GM19463 (cell line): ENCODE data around the gene HPRT1.

Source experiments
- ATAC-seq: cut with Tn5 transposase; IDR thresholded peaks from one replicate; pipeline ENCODE4 v1.9.1; 2021; ENCODE audit warnings: mild to moderate bottlenecking, moderate library complexity; ENCODE audit not compliant: unreplicated experiment

HPRT1 gene

DNA sequence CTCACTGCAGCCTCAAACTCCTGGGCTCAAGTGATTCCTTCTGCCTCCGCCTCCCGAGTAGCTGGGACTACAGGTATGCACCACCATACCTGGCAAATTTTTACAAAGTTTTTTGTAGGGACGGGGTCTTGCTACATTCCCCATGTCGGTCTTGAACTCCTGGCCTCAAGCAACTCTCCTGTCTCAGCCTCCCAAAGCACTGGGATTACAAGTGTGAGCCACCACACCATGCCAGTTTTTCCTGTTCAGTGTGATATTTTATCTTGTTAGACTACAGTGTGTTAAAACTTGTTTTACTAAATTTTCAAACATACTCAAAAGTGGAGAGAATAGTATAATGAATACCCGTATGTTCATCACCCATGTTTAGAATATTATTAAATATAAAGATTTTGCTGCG is 12.1 kb downstream of the HPRT1 start:
- ATAC-seq: no peak

DNA sequence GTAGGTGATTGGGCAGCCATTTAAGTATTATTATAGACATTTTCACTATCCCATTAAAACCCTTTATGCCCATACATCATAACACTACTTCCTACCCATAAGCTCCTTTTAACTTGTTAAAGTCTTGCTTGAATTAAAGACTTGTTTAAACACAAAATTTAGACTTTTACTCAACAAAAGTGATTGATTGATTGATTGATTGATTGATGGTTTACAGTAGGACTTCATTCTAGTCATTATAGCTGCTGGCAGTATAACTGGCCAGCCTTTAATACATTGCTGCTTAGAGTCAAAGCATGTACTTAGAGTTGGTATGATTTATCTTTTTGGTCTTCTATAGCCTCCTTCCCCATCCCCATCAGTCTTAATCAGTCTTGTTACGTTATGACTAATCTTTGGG is 16.3 kb downstream of the HPRT1 start:
- ATAC-seq: no peak

DNA sequence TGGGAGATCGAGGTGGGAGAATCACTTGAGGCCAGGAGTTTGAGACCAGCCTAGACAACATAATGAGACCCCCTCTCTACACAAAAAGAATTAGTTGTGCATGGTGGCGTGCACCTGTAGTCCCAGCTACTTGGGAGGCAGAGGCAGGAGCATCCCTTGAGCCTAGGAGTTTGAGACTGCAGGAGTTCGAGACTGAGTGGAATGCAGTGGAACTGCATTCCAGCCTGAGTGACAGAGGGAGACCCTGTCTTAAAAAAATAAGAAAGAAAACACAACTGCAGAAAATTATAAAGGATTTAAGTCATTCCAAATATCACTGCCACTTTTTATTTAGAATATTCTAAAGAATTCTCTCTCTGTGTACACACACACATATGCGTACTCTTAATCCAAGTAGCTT is 18.4 kb downstream of the HPRT1 start:
- no peak for ATAC-seq

DNA sequence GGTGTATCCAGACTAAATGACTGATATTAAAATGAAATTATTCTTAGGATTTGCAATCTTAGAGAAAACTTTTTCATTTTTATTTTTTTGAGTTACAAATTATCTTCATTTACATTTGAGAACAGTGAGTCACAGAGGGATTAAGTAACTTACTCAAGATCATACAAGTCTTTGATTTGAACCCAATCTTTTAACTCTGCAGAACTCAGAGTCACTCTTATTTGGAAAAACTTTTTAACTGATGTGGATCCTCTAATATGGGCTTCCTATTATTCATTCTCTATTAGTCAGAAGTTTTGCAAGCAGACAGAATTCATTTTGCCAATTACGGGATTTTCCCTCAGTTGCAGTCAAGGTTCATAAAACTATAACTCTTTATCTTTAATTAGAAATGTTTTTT is 20.1 kb downstream of the HPRT1 start:
- ATAC-seq: no peak

DNA sequence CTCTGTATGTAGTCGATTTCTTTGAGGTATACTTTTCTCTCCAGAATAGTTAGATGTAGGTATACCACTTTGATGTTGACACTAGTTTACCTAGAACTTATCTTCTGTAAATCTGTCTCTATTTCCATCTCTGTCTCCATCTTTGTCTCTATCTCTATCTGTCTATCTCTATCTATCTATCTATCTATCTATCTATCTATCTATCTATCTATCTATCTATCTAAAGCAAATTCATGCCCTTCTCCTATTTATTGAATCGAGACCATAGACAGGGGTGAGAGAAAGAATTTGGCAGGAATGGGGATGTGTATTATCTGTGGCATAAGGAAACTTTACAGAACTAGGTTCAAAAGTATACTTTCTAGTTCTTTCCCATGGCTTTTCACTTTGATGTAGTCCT is 21.4 kb downstream of the HPRT1 start:
- no peak for ATAC-seq

DNA sequence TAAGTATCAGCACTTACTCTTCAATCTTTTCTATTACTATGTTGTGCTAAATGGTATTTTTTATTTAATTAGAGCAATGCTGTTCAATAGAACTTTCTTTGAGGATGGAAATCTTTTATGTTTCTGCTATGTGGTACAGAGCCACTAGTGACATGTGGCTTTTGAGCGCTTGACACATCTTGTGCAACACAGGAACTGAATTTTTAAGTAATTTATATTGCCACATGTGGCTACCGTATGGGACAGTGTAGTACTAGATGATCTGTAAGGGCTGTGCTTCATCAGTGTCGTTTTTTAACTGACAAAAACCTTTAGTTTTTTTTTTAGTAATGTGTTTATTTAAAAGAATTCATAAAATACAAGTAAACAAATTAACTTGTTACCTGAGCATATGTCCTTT is 22.4 kb downstream of the HPRT1 start:
- no peak for ATAC-seq

DNA sequence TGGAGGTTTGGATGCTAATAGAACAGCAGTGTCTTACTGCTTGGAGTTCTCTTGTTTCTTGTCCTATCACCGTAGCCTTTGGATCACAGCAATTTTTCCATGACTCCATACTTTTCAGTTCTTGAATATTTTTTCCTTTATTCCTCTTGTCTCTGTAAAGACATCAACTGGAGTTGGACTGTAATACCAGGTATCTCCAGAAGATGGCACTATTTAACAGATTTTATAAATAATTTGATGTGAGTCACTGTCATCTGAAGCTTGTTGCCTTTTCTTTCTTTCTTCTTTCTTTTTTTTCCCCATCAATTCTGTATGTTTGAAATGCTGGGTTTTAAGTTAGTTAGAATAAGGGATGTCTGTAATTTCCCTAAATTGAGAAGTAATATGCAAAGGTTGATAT is 24.1 kb downstream of the HPRT1 start:
- no peak for ATAC-seq

DNA sequence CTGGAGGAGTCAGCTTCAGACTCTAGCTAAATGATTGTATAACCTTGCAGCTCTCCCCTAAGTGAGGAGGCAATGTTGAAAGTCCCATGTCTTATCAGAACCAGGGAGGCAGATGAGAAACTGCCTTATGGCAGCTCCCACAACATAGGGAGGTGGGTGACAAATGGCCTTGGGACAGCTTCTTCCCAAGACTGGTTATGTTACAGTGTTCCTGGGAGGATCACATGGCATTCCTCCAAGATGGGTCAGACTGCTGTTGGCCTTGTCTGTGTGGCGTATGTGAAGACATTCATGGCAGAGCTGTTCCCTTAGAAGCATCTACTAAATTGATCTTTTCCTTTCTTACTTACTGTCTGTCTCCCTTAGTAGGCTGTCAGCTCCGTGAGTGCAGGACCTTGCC is 42.0 kb downstream of the HPRT1 start:
- no peak for ATAC-seq

DNA sequence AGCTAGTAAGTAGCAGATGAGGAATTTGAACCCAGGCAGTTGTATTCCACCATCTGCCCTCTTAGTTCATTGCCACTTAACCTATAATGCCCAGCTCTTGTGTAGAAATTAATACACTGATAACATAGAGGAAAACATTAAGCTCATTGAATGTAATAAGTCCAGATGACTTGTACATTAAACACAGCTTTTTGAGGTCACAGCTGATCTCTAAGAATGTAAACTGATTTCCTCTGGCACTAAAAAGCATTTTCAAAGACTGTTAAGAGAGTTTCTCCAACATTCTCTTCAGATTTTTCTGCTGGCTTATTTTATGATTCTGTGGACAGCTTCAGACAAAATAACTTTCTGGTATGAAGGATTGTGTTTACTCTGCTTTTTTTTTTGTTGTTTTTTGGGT is 42.7 kb downstream of the HPRT1 start:
- ATAC-seq: no peak

DNA sequence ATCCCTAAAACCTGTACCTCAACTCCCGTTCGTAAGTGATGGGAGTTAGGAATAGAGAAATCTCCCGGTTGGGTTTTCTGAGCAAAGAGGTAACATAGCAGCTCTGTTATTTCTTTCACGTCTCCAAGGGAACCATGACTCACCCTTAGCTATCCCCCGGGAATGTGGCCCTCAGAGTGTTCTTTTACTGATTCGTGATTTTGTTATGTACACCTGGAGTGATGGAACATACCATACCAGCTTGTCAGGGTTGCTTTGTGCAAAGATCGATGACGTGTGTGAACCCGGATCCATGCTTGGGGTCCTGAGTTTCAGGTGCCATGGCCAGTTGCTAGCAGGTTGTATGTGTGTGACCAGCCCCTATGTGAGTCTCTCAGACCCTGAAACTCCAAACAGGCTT is 52.6 kb downstream of the HPRT1 start:
- ATAC-seq: no peak

DNA sequence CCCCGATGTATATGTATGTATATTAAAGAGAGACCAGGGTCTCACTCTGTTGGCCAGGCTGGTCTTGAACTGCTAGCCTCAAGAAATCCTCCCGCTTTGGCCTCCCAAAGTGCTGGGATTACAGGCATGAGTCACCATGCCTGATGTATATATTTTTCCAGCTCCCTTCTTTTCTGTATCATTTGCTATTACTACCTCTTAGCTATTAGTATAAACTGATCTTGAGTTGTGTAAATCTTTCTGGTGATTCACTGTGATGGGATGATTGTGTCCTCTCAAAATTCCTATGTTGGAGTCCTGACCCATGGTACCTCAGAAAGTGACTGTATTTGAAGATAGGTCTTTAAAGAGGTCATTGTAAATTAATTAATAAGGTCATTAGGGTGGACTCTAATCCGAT is 53.1 kb downstream of the HPRT1 start:
- no peak for ATAC-seq

DNA sequence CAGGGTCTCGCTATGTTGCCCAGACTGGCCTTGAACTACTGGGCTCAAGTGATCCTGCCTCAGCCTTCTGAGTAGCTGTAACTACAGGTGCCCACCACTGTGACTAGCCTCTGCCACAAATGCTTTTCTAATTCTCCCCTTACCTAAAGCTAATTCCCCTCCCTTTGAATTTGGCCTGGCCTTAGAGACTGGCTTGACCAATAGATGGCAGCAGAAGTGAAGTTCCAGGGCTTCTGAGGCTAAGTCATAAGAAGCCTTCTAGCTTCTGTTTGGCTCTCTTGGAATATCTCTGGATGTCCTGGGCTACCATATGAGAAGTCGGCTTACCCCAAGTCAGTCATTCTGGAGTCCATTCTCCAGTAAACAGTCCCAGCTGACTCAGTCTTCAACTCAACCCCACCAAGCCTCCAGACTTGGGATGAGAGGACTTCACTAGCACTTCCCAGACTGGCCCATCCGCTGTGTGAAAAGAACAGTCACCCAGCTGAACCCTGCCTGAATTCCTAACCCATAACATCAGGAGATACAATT is 61.0 kb downstream of the HPRT1 start:
- ATAC-seq: no peak

DNA sequence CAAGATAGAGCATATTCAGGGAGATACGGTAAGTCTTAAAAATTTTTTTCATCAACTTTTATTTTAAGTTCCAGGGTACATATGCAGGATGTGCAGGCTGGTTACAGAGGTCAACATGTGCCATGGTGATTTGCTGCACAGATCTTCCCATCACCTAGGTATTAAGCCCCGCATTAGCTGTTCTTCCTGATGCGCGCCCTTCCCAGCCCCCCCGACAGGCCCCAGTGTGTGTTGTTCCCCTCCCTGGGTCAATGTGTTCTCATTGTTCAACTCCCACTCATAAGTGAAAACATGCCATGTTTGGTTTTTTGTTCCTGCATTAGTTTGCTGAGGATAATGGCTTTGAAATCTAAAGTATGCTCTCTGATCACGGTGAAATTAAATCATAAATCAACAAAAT is 64.2 kb downstream of the HPRT1 start:
- ATAC-seq: no peak

DNA sequence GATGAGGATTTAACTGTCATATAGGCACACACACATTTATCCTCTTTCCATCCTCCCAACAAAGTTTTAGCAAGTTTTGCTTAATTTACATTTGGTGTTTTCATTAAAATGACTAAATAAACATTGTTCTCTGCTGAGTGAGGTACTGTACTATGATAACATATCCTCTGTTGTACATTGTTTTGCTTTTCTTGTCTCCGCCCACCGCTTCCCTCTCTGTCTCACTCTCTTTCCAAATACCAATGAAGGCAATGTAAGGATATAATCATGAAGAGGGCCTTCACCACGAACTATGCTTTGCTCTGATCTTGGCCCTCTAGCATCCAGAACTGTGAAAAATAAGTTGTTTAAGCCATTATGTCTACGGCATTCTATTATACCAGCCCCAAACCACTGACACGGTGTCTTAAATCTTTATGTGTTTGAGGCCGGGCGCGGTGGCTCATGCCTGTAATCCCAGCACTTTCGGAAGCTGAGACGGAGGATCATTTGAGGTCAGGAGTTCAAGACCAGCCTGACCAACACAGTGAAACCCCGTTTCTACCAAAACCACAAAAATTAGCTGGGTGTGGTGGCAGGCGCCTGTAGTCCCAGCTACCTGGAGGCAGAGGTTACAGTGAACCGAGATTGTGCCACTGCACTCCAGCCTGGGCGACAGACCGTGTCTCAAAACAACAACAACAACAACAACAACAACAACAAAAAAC is 65.3 kb downstream of the HPRT1 start:
- ATAC-seq: no peak

DNA sequence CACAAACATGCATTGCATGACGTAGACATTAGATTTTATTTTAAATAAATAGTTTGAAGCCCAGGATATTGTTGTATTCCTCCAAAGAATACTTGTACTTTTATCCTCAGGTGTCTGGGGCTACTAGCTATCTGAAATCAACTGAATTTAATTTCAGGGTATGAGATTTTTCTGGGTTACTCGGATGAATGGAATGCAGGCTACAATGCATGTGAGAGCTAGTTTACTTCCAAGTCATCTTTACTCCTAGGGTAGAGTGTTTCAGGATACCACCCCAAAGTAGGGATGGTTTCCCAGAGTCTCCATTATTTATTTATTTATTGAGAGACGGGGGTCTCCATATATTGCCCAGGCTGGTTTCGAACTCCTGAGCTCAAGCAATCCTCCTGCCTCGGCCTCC is 66.4 kb downstream of the HPRT1 start:
- no peak for ATAC-seq

DNA sequence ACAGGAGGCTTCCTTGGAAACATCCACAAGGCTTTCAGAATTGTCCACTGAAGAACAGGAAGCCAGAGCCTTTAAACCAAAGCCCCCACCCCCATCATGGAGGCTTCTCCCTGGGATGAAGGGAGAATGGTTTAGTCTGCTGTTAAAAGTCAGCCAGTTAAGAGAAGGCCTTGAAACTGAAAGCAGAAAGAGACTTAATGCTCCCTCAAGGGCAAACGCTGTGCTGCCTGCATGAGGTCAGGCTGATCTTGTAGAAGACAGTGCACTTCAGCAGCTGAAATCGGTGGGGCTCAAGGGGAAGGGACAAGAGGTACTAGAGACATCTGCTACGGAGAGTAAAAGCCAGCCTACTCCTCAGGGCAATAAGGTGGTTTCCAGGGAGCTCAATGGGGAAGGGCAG is 69.0 kb downstream of the HPRT1 start:
- ATAC-seq: no peak

DNA sequence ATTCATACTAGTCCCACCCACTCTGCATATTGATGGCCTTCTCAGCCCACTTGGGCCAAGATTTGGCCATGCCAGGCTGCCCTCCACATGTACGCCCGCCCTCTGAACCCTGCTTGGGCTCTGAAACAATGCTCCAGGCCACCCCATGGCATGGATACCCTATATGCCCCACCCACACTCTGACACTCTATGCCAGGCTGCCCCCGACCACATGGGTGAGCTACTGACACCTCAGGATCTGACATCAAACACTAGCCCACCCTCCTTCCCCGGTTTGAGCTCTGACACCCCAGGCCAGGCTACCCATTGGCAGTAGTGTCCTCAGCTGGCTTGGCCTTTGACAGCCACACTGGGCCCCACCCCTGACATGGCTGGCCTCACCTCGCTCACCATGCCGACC is 69.5 kb downstream of the HPRT1 start:
- ATAC-seq: no peak

DNA sequence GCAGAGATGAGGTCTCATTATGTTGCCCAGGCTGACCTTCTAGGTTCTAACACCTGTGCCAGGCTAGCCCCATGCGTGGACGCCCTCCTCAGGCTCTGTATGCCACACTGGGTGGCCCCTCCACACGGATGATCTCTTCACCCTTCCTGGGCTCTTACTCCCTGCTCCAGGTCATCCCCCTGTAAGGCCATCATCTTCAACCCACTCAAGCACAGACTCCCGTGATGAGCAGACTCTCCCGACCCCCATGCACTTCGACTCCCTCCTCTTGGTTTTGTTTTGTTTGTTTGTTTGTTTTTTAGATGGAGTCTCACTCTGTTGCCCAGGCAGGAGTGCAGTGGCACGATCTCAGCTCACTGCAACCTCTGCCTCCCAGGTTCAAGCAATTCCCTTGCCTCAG is 70.9 kb downstream of the HPRT1 start:
- no peak for ATAC-seq

DNA sequence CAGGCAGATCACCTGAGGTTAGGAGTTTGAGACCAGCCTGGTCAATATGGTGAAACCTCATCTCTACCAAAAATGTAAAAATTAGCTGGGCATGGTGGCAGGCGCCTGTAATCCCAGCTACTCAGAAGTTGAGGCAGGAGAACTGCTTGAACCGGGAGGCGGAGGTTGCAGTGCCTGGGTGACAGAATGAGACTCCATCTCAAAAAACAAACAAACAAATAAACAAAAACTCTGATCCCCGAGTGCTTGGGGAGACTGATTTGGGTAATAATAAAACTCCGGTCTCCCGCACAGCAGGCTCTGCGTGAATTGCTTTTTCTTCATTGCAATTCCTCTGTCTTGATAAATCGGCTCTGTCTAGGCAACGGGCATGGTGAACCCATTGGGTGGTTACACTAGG is 73.4 kb downstream of the HPRT1 start:
- ATAC-seq: no peak

DNA sequence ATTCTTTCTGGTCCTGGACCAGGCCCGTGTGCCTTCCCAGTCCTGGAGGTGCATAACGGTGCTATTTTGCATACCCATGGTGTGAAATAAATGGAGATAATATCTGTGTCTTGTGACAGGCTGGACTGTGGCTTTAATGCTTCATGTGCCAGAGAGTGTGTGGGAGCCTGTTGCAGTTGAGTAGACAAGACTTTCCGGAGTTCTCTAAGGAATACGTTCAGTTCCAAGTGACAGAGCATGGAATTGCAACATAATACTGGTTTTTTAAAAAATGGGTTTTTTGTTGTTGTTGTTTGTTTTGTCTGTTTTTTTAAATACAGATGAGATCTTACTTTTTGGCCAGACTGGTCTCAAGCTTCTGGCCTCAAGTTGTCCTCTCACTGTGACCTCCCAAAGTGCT is 74.0 kb downstream of the HPRT1 start:
- ATAC-seq: no peak

DNA sequence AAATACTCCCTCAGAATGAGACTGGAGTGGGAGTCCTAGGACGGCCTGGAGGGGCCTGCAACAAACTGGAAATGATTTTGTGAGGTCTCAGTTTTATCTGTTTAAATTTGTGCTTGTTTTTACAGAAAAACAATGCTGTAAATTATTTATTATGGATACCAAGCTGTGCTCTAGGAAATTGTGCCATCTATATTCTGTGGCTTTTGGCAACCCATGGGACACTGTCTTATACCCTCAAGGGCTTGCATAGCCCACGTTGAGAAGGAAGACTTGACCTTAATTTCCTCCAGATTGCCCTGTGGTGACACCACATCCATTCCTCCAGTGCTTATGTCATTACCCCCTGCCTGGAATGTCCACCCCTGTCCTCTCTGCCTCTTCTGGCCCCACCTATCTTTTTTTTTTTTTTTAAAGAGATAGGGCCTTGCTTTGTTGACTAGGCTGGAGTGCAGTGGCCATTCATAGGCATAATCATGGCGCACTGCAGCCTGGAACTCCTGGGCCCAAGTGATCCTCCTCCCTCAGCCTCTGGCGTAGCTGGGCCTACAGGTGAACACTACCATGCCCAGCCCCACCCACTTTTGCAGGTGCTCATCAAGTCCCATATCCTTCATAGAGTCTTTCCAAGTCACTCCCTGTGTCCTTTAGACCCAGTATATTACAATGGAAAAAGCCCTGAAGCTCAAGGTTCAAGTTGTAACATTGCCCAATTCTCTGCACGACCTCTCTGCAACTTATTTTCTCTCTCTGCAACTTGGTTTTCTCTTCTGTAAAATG is 77.4 kb downstream of the HPRT1 start:
- no peak for ATAC-seq

DNA sequence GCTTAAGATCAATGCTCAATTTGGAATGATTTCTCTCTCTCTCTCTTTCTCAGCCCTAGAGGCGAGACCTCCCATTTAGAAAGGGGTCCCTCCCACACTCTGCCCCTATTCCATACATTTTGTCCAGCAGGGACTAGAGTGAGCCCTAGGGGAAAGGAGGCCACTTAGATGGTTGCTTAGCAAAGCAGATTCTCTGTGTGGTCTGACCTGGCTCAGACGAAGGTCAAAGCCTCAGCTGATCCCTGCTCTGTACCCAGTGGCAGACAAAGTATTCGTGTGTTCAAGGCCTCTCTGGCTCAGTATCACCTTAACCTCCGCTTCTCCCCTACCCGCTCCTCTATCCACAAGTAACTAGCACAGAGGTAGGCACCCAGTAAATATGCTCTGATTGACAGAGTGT is 78.4 kb downstream of the HPRT1 start:
- no peak for ATAC-seq

DNA sequence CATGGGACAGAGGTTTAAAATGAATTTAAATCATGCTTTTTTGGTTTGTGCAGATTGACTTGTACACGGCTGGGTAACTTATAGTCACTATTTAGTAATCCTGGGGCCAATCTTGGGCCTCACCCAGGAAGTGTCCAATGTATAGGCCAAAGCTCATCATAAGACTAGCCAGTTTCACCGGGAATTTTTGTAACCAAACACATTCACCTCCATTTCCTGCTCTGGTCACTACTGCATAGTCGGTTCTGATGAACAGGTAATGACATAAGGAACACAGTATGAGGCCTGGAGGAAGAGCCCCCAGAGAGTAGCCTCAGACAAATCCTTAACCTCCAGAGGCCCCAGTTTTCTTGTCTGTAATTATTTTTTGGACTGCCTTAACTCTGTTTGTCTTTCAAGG is 81.9 kb downstream of the HPRT1 start:
- ATAC-seq: no peak
